GM12878 (cell line): ENCODE data around the gene MAS1L.

Experiments
- E4F1 ChIP-seq: fragments of 450-650 bp; IDR thresholded peaks from 2 replicates; pipeline ENCODE4 v1.6.1; 2018; ENCODE audit warnings: borderline replicate concordance, mild to moderate bottlenecking; ENCODE audit not compliant: partially characterized antibody
- MTA3 ChIP-seq: IDR thresholded peaks from 2 replicates; pipeline ENCODE4 v1.6.1; 2012; ENCODE audit warnings: low read length, inconsistent platforms, borderline replicate concordance
- YY1 ChIP-seq: IDR thresholded peaks from 2 replicates; pipeline ENCODE4 v1.6.1; 2011; ENCODE audit warnings: low read depth, mild to moderate bottlenecking, low read length

- TF ChIP-seq MTA3 (no peak), E4F1 (no peak), YY1 (no peak)
These were observed 33.4 kb upstream of the MAS1L start for GRCh38 chr6:29521006-29521680.
